Measurements from ENCODE around the gene NFIX. TPM values are rescaled to one million over a fixed set of nuclear protein-coding genes. Genes with fewer than 3 reads are reported as not detected.

The NFIX gene
- total RNA-seq, 1 donor from 2014 or later: 144 TPM

GRCh38 chr19:13104848-13105711, 109.8 kb downstream of the NFIX start:
- DNase-seq: no peak

GRCh38 chr19:13109361-13110098, 114.3 kb downstream of the NFIX start:
- DNase-seq: no peak

DNA sequence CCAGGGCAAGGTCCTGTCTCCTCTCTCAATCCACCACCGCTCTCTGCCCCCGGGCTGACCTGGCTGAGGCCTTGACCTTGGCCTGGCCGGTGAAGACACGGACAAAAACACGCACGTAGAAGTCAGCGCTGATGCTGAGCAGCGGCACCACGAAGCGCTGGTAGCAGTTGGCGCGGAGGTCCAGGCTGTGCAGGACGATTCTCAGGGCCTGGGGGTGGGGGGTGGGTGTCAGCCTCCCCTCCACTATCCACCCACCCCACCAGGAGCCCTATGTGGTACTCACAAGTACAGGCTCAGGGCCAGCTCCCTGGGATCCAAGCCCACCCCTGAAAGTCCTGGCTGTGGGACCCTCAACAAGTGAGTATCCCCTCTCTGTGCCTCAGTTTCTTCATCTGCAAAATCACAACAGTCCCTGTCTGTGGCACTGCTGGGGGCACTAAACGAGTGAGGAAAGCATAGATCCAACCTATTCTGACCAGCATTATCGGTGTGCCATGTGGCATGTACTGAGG, 114.9 kb downstream of the NFIX start:
- DNase-seq: no peak

DNA sequence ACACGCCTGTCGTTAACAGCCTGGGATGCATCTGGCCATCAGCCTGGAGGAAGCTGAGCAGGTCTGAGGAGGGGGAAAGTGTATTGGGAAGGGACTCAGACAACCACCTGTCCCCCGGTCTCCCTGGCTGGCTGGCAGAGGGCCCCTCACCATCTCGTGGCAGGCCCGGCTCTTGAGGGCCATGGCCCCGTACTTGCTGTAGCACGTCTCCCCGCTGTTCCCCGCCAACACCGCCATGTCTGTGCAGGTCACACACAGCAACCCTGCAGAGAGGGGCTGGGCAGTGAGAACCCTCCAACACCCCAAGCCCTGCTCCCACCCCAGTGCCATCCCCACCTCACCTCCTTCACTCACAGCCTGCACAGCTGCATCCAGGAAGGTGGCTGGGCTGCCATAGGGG, 117.3 kb downstream of the NFIX start:
- DNase-seq: no peak

- DNase-seq: no peak
Observed at GRCh38 chr19:13115936-13116281, 120.6 kb downstream of the NFIX start.

DNA sequence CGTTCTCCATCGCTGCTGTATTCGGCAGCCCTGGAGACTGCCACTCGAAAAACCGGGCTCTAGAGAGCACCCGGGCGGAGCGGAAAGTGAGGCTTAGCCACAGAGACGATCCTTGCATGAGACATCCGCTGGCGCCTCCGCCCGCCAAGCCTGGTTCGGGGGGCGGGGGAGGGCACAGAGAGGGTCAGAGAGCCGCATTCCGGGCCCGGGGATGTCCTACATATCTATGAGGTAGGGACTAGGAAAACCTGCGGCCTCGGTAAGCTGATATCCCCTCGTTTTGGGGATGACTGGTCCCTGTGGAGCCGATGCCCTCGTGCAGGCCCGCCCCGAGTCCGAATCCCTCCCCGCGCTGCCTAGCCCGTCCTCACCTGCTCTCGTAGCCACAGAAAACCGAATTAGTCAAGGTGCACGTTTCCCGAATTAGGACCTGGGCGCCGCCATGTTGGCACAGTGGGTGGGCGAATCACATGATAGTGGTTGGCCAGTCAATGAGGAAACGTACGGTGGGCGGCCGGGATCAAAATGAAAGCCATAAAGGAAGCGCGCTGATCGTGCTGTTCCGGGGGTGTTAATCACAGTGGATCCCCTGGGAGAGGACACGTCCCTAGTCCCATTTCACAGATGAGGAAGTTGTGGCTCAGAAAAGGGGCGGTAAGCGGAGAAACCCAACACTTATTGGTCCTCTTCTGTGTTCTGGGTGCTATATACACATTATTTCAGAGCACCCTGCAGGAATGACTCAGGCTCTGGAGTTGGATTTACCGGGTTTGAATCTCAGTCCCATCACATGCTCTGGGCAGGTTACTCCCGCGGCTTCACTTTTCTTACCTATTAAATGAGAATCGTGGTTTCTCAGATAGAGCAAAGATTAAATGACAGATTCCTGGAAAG, 121.3 kb downstream of the NFIX start, which contains the start of gene TRMT1:
Gene TRMT1, minus strand, starts transcription at position 459 of the 894 bp plus-strand sequence. Its CDS starts 341 bp downstream, at position 118.
- peak; percentile 96 for DNase-seq

DNA sequence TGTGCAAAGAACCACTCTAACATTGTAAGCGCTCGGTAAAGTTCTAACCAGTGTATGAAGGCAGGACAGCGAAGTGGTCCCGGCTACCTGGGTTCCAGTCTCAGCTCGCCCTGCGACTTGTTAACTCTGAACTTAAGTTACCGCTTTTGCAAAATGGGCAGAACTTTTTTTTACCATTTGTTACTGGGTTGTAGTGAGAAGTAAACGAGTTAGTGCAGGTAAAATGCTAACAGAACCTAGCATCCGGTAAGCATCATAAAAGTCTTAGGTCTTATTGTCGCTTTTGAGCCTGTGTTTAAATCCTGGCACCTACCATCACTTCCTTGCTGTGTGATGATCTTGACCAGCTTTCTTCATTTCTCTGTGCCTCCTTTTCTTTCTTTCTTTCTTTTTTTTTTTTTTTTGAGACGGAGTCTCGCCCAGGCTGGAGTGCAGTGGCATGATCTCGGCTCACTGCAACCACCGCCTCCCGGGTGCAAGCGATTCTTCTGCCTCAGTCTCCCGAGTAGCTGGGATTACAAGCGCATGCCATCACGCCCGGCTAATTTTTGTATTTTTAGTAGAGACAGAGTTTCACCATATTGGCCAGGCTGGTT, 122.0 kb downstream of the NFIX start:
- no peak for DNase-seq

GRCh38 chr19:13117772-13118423, 122.6 kb downstream of the NFIX start, which contains the start of gene NACC1:
NACC1 (plus strand) TSS chr19:13118264; CDS start chr19:13135208, 16,944 bp downstream.
- DNase-seq: peak; percentile 95

DNA sequence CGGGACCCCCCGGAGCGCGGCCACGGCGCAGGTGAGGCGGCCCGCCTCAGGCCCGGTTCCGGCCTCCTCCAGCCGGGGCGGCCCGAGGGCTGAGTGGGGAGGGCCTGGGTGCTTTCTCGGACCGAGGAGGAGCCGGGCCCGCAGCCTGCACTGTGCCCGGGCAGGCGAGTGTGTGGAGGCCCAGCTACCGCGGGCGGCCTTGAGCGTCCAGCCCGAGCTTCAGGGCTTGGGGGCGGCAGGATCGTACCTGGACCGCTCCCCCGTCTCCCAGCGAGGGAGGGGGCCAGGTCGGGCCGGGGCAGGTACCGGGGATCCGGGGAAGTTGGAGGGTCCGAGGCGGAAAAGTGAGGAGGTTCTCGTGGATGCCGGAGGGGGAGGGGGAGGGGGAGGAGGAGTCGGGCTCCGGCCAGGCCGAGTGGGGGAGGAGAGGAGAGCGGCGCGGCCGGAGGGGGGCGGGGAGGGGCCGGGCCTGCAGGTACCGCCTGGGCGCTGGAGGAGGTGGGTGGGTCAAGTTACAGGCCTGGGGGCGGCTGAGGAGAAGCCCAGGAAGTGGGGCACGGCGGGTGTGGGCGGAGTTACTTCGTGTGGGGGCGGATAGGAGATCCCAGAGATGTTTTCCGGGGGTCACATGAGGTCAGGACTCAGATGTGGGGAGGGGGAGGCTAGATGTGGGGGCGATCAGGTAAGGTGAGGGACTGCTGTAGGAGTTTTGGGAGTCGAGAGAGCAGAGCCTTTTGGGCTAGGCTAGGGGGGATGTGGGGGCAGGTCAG, 123.3 kb downstream of the NFIX start:
- peak; percentile 28 for DNase-seq

- no peak for DNase-seq
Observed at GRCh38 chr19:13119627-13120026, 124.4 kb downstream of the NFIX start.

- DNase-seq: no peak
Observed at GRCh38 chr19:13120031-13120430, 124.8 kb downstream of the NFIX start.

- DNase-seq: no peak
Observed at GRCh38 chr19:13120817-13121216, 125.5 kb downstream of the NFIX start.

GRCh38 chr19:13121551-13122274, 126.4 kb downstream of the NFIX start:
- no peak for DNase-seq

GRCh38 chr19:13122275-13122878, 127.1 kb downstream of the NFIX start:
- DNase-seq: no peak

GRCh38 chr19:13122980-13123957, 128.0 kb downstream of the NFIX start:
- no peak for DNase-seq

DNA sequence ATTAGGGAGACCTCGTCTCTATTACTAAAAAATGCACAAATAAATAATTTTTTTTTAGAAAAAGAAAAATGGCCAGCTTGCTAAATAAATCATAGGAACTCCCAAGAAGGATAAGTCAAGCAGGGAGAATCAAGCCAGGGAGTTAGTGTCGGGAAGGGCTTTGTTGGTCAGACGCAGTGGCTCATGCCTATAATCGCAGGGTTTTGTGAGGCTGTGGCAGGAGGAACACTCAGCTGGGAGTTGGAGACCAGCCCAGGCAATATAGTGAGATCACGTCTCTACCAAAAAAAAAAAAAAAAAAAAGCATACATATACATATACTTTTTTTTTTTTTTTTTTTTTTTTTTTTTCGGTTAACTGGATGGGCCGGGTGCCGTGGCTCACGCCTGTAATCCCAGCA, 131.8 kb downstream of the NFIX start:
- DNase-seq: no peak

GRCh38 chr19:13127811-13128575, 132.7 kb downstream of the NFIX start:
- DNase-seq: no peak
